HG03196 (cell line): Measurements from ENCODE around the gene STIM2.
A peak's percentile ranks its signal among the peaks of the same experiment; 100 is the strongest.

ENCODE experiments used
- ATAC-seq: cut with Tn5 transposase; IDR thresholded peaks from one replicate; pipeline ENCODE4 v1.9.1; 2021; ENCODE audit not compliant: unreplicated experiment

Gene STIM2

GRCh38 chr4:26896636-26897035 lies 36.0 kb downstream of the STIM2 start:
- ATAC-seq = no peak

GRCh38 chr4:26899991-26900390 lies 39.4 kb downstream of the STIM2 start:
- no peak for ATAC-seq

GRCh38 chr4:26900765-26901164 lies 40.1 kb downstream of the STIM2 start:
- ATAC-seq = no peak

GRCh38 chr4:26905172-26905571 lies 44.5 kb downstream of the STIM2 start:
- ATAC-seq = no peak

GRCh38 chr4:26907731-26908599 lies 47.3 kb downstream of the STIM2 start:
- no peak for ATAC-seq

- no peak for ATAC-seq
Observed at GRCh38 chr4:26909369-26909768, 48.7 kb downstream of the STIM2 start.

GRCh38 chr4:26911254-26911653 lies 50.6 kb downstream of the STIM2 start:
- ATAC-seq = no peak

GRCh38 chr4:26912069-26912468 lies 51.4 kb downstream of the STIM2 start:
- no peak for ATAC-seq

GRCh38 chr4:26912810-26913209 lies 52.2 kb downstream of the STIM2 start:
- ATAC-seq = peak; percentile 71

GRCh38 chr4:26916195-26916594 lies 55.6 kb downstream of the STIM2 start:
- ATAC-seq = no peak

- ATAC-seq = no peak
Observed at GRCh38 chr4:26930964-26931363, 70.3 kb downstream of the STIM2 start.

- no peak for ATAC-seq
Observed at GRCh38 chr4:26931451-26931850, 70.8 kb downstream of the STIM2 start.

GRCh38 chr4:26931966-26932365 lies 71.3 kb downstream of the STIM2 start:
- no peak for ATAC-seq

GRCh38 chr4:26935397-26935796 lies 74.8 kb downstream of the STIM2 start:
- ATAC-seq = no peak

- no peak for ATAC-seq
Observed at GRCh38 chr4:26936284-26937065, 75.8 kb downstream of the STIM2 start.

GRCh38 chr4:26937139-26937538 lies 76.5 kb downstream of the STIM2 start:
- ATAC-seq = no peak

GRCh38 chr4:26937567-26937966 lies 76.9 kb downstream of the STIM2 start:
- no peak for ATAC-seq

- no peak for ATAC-seq
Observed at GRCh38 chr4:26938516-26938915, 77.9 kb downstream of the STIM2 start.

GRCh38 chr4:26941951-26942350 lies 81.3 kb downstream of the STIM2 start:
- ATAC-seq = no peak

- no peak for ATAC-seq
Observed at GRCh38 chr4:26942871-26943270, 82.2 kb downstream of the STIM2 start.

- ATAC-seq = no peak
Observed at GRCh38 chr4:26943391-26943790, 82.8 kb downstream of the STIM2 start.

GRCh38 chr4:26945794-26946193 lies 85.2 kb downstream of the STIM2 start:
- no peak for ATAC-seq
